HCT116 (cell line): ENCODE data around the gene RBBP6. TPM values are rescaled to one million over a fixed set of nuclear protein-coding genes. Genes with fewer than 3 reads are reported as not detected.

Source experiments
- ATAC-seq: fragments of 200-7000 bp; cut with Tn5 transposase; 2 replicates; pipeline ENCODE4 v1.9.1; 2020; ENCODE audit warnings: mild to moderate bottlenecking, moderate library complexity
- Bru-seq: library from RNA; stranded (reverse); fragments of 400-500 nt; gene quantifications from one replicate; lab custom pipeline; 2021; lab: Mats Ljungman, UMichigan
- BruChase-seq, 2 experiments: library from RNA; stranded (reverse); fragments of 400-500 nt; gene quantifications; one replicate each; lab custom pipeline; 2021; lab: Mats Ljungman, UMichigan
- BruUV-seq: library from RNA; stranded (reverse); fragments of 400-500 nt; replicated peaks from 2 replicates; lab custom pipeline; 2021; lab: Mats Ljungman, UMichigan
- CTCF ChIA-PET: fragments of 300-600 bp; sonication (Branson Sonifier 250); formaldehyde crosslinking; loops from one replicate; lab custom pipeline; 2021; ENCODE audit warnings: antibody characterized with exemption; lab: Charles Lee
- POLR2A ChIA-PET: fragments of 300-600, 350-600 bp; sonication (Branson Sonifier 250); formaldehyde crosslinking; loops from one replicate; lab custom pipeline; 2021; ENCODE audit warnings: antibody characterized with exemption; lab: Charles Lee
- RAD21 ChIA-PET, 2 experiments: fragments of 300-600 bp; sonication (Branson Sonifier 250); formaldehyde crosslinking; loops; one replicate each; lab custom pipeline; 2023; ENCODE audit warnings: low total read pairs in 2 of 2; ENCODE audit not compliant: uncharacterized antibody in 2 of 2, unreplicated experiment in 2 of 2, low non-redundant PET in 1 of 2; lab: Charles Lee
- DNase-seq: peaks from one replicate; pipeline ENCODE4 v3.0.0-alpha.2; 2010; ENCODE audit warnings: low read depth, low spot score
- H2AFZ ChIP-seq: fragments of 200-600 bp; shearing (Covaris generic), sonication (generic); 2 replicates; pipeline ENCODE4 v1.6.1; 2017; ENCODE audit warnings: low read depth, mixed run types, mixed read lengths, antibody characterized with exemption, low read length; ENCODE audit not compliant: poor library complexity, severe bottlenecking
- H3K27ac ChIP-seq: 2 replicates; pipeline ENCODE4 v1.5.1; 2012; ENCODE audit warnings: low read depth, low read length
- H3K27me3 ChIP-seq: fragments of 200-600 bp; sonication (generic); 2 replicates; pipeline ENCODE4 v1.6.1; 2016; ENCODE audit warnings: mixed run types, low read length, mixed read lengths; ENCODE audit not compliant: insufficient read depth
- H3K36me3 ChIP-seq, 2 experiments: fragments of 200-500 bp in 1 of 2; fragments of 200-600 bp in 1 of 2; sonication (Bioruptor generic) in 1 of 2; sonication (generic) in 1 of 2; 2 replicates each; pipeline versions ENCODE4 v1.5.1 to v1.6.1; 2014 to 2016; ENCODE audit warnings: low read length in 2 of 2, inconsistent platforms in 1 of 2, mixed read lengths in 1 of 2, mixed run types in 1 of 2; ENCODE audit not compliant: insufficient read depth in 2 of 2, control insufficient read depth in 1 of 2
- H3K4me1 ChIP-seq, 2 experiments: fragments of 200-600 bp in 1 of 2; sonication (generic) in 1 of 2; 2 replicates each; pipeline versions ENCODE4 v1.5.1 to v1.6.1; 2012 to 2017; ENCODE audit warnings: low read length in 2 of 2, inconsistent platforms in 1 of 2, mild to moderate bottlenecking in 1 of 2, mixed read lengths in 1 of 2, mixed run types in 1 of 2, moderate library complexity in 1 of 2; ENCODE audit not compliant: insufficient read depth in 2 of 2, control insufficient read depth in 1 of 2
- H3K4me2 ChIP-seq: fragments of 200-600 bp; sonication (generic); 2 replicates; pipeline ENCODE4 v1.6.1; 2017; ENCODE audit warnings: mixed run types, low read length, mixed read lengths
- H3K4me3 ChIP-seq, 2 experiments: fragments of 200-600 bp in 1 of 2; sonication (generic) in 1 of 2; replicated peaks in 1 of 2; 2 replicates each; pipeline ENCODE4 v1.5.1; 2011 to 2016; ENCODE audit warnings: low read length in 2 of 2, control low read depth in 1 of 2, low read depth in 1 of 2, mild to moderate bottlenecking in 1 of 2, mixed read lengths in 1 of 2, mixed run types in 1 of 2
- H3K79me2 ChIP-seq: fragments of 200-600 bp; sonication (generic); 2 replicates; pipeline ENCODE4 v1.6.1; 2017; ENCODE audit warnings: mild to moderate bottlenecking, mixed run types, low read length, moderate library complexity, mixed read lengths; ENCODE audit not compliant: insufficient read depth
- H3K9ac ChIP-seq: fragments of 200-600 bp; sonication (generic); 2 replicates; pipeline ENCODE4 v1.6.1; 2016; ENCODE audit warnings: low read length, mixed read lengths
- H3K9me2 ChIP-seq: fragments of 200-600 bp; sonication (generic), shearing (Covaris generic); 2 replicates; pipeline ENCODE4 v1.6.1; 2017; ENCODE audit warnings: mixed run types, mild to moderate bottlenecking, moderate library complexity; ENCODE audit not compliant: insufficient read depth
- H3K9me3 ChIP-seq, 2 experiments: fragments of 200-500 bp in 1 of 2; fragments of 200-600 bp in 1 of 2; sonication (Bioruptor generic) in 1 of 2; sonication (generic) in 1 of 2; 2 replicates each; pipeline ENCODE4 v1.6.1; 2014 to 2017; ENCODE audit warnings: low read length in 2 of 2, mixed read lengths in 2 of 2, inconsistent platforms in 1 of 2, low read depth in 1 of 2, mild to moderate bottlenecking in 1 of 2, mixed run types in 1 of 2, moderate library complexity in 1 of 2; ENCODE audit not compliant: control insufficient read depth in 1 of 2, insufficient read depth in 1 of 2
- H4K20me1 ChIP-seq: fragments of 200-600 bp; sonication (generic), shearing (Covaris generic); 2 replicates; pipeline ENCODE4 v1.6.1; 2017; ENCODE audit warnings: mixed run types, mild to moderate bottlenecking, moderate library complexity; ENCODE audit not compliant: insufficient read depth
- CBX3 ChIP-seq: IDR thresholded peaks from 2 replicates; pipeline ENCODE4 v1.6.1; 2012; ENCODE audit warnings: low read depth
- EGR1 ChIP-seq: IDR thresholded peaks from 2 replicates; pipeline ENCODE4 v1.6.1; 2012; ENCODE audit warnings: low read depth
- ELF1 ChIP-seq: IDR thresholded peaks from 2 replicates; pipeline ENCODE4 v1.6.1; 2012; ENCODE audit warnings: low read depth, borderline replicate concordance
- EZH2 ChIP-seq: fragments of 200-600 bp; sonication (generic); IDR thresholded peaks from 2 replicates; pipeline ENCODE4 v1.6.1; 2017; ENCODE audit warnings: antibody characterized with exemption, mixed run types
- EZH2phosphoT487 ChIP-seq: fragments of 200-600 bp; IDR thresholded peaks from 2 replicates; pipeline ENCODE4 v1.6.1; 2018; ENCODE audit warnings: antibody characterized with exemption, borderline replicate concordance
- FOSL1 ChIP-seq: IDR thresholded peaks from 2 replicates; pipeline ENCODE4 v1.6.1; 2012; ENCODE audit warnings: low read depth
- JUND ChIP-seq: IDR thresholded peaks from 2 replicates; pipeline ENCODE4 v1.6.1; 2012
- POLR2A ChIP-seq: IDR thresholded peaks from 2 replicates; pipeline ENCODE4 v1.7.0; 2011; ENCODE audit warnings: borderline replicate concordance; ENCODE audit not compliant: insufficient read depth, insufficient read length; ENCODE audit errors: extremely low read depth
- POLR2AphosphoS5 ChIP-seq: IDR thresholded peaks from 2 replicates; pipeline ENCODE4 v1.6.1; 2011; ENCODE audit warnings: mild to moderate bottlenecking, low read depth, low read length, moderate library complexity
- RAD21 ChIP-seq: IDR thresholded peaks from 2 replicates; pipeline ENCODE4 v1.6.1; 2012; ENCODE audit warnings: low read depth, mild to moderate bottlenecking
- REST ChIP-seq: IDR thresholded peaks from 2 replicates; pipeline ENCODE4 v1.6.1; 2012; ENCODE audit warnings: low read depth
- SIN3A ChIP-seq: IDR thresholded peaks from 2 replicates; pipeline ENCODE4 v1.6.1; 2012; ENCODE audit warnings: low read depth
- SP1 ChIP-seq: IDR thresholded peaks from 2 replicates; pipeline ENCODE4 v1.6.1; 2012; ENCODE audit warnings: low read depth
- SRF ChIP-seq: IDR thresholded peaks from 2 replicates; pipeline ENCODE4 v1.6.1; 2012; ENCODE audit warnings: low read depth
- ZBTB33 ChIP-seq: IDR thresholded peaks from 2 replicates; pipeline ENCODE4 v1.6.1; 2011; ENCODE audit warnings: mild to moderate bottlenecking, low read length, moderate library complexity; ENCODE audit not compliant: insufficient replicate concordance; ENCODE audit errors: extremely low read depth
- ZFX ChIP-seq: fragments of 450-650 bp; IDR thresholded peaks from 2 replicates; pipeline ENCODE4 v1.6.1; 2017
- ZNF274 ChIP-seq: fragments of 200-500 bp; sonication (Bioruptor generic); IDR thresholded peaks from 2 replicates; pipeline ENCODE4 v1.6.1; 2014; ENCODE audit warnings: mild to moderate bottlenecking, low read depth, low read length, inconsistent platforms
- intact Hi-C: fragments of 100-400 bp; cut with micrococcal nuclease; formaldehyde crosslinking; loops from 2 replicates; pipeline ENCODE4 v1.10.0; 2022
- long read RNA-seq: library from polyadenylated mRNA; unstranded; transcript quantifications from one replicate; pipeline ENCODE4 v2.0.0, GENCODE V29; 2021; ENCODE audit not compliant: unreplicated experiment
- polyA plus RNA-seq: library from polyadenylated mRNA; unstranded; fragments of >200 nt; gene quantifications from 2 replicates; pipeline ENCODE4 v1.2.1, GENCODE V29; 2012; ENCODE audit warnings: missing spikeins
- total RNA-seq: library from RNA; stranded (reverse); gene quantifications from one replicate; pipeline ENCODE4 v1.2.1, GENCODE V29; 2021; ENCODE audit not compliant: unreplicated experiment
- TF ChIP-seq, protein P1 (sequence below): IDR thresholded peaks from 2 replicates; pipeline ENCODE4 v1.6.1; 2012
- TF ChIP-seq, protein P2 (sequence below), 3 experiments: fragments of 200-600 bp in 1 of 3; sonication (generic) in 1 of 3; IDR thresholded peaks in 2 of 3; conservative IDR thresholded peaks in 1 of 3; 2 replicates each; pipeline ENCODE4 v1.5.1; 2012 to 2017; ENCODE audit warnings: low read depth in 2 of 3, low read length in 2 of 3, antibody characterized with exemption in 1 of 3, borderline replicate concordance in 1 of 3, control low read depth in 1 of 3, mild to moderate bottlenecking in 1 of 3, mixed read lengths in 1 of 3, mixed run types in 1 of 3, moderate library complexity in 1 of 3; ENCODE audit not compliant: insufficient read depth in 1 of 3

Gene RBBP6
- 52.4 TPM for total RNA-seq
- 20.8 and 22.0 TPM in 2 replicates for polyA plus RNA-seq
- percentile 98 among the genes with signal in this experiment for Bru-seq, nascent RNA
- percentile 89 among the genes with signal in this experiment for BruChase-seq, experiment 1, labeled RNA remaining after a 6-hour chase
- BruChase-seq, experiment 2, labeled RNA remaining after a 2-hour chase, result percentile 96 among the genes with signal in this experiment
- long read RNA-seq, partial matches to known transcripts, result 53 of 74 reads
- long read RNA-seq, other reads (novel, unspliced or antisense), result 17 of 74 reads

DNA sequence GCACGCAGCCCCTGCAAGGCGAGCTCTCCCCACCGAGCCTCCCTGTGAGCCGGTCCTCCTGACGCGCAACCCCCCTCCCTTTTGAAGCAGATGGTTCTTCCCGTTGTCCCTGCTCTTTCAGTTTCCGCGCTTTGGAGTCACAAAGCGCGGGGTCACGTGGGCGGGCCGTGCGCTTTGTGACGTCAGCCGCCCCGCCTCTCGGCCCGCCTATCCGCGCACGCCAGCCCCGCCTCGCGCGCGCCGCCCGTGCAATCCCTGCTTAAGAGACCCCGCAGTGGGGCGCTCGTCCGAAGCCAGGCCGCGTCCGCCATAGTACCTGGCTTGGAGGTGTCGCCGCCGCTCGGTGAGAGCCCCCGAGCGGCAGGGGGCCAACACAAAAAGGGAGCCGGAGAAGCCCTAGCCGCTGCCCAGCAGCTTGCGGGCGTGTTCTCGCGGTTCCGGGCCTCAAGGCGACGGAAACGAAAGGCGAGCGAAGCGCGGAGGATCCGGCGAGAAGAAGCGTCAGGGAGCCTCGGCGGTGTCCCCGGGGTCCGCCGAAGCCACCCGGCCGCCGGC, at the start of gene RBBP6:
TSS of gene RBBP6 (plus strand) at position 272 of the 555 bp plus-strand sequence. CDS start 1,061 bp downstream, outside the sequence.
- peaks cover 26% of the 10 kb centered on the region for H4K20me1 ChIP-seq
- H3K27ac ChIP-seq, result peak within 1 kb of the TSS; percentile 95
- BruUV-seq, result no TSS peak
- ATAC-seq (peak; percentile 88), DNase-seq (peak; percentile 93)
- no peaks in the 10 kb centered on the region for H3K27me3 ChIP-seq
- intact Hi-C loops, result loop anchor here (5.0 to 10.0 kb wide), 2 partner anchors 188 to 985 kb away; partner anchors contain the start of genes EARS2, TNRC6A and UBFD1
- H3K9ac ChIP-seq, result peak within 1 kb of the TSS; percentile 97
- H3K79me2 ChIP-seq, result peaks cover 50% of the 10 kb centered on the region
- POLR2A ChIA-PET, result interaction anchor here (0.7 to 1.2 kb wide), 4 partner anchors 9 to 17 kb away, joined by 3 to 5 read pairs (median 3); no protein-coding TSS in a partner anchor
- H3K4me3 ChIP-seq, result peak within 1 kb of the TSS; percentile 66 to 80
- CTCF ChIA-PET, result interaction anchor here (1.1 kb wide), 1 partner anchor 22 kb away, joined by 7 read pairs; no protein-coding TSS in a partner anchor
- H3K36me3 ChIP-seq, result peaks cover 1 to 10% of the 10 kb centered on the region in 2 experiments; a peak in 2 of 4 replicates
- H3K4me1 ChIP-seq, result peaks cover 22 to 33% of the 10 kb centered on the region in 2 experiments
- RAD21 ChIA-PET, result no interaction called here
- H3K9me2 ChIP-seq, result no peaks in the 10 kb centered on the region
- peak within 1 kb of the TSS; percentile 83 for H3K4me2 ChIP-seq
- H2AFZ ChIP-seq, result peak within 1 kb of the TSS; percentile 24
- H3K9me3 ChIP-seq, result no peaks in the 10 kb centered on the region
- TF ChIP-seq ELF1, result no peak
- peak; percentile 94 for TF ChIP-seq POLR2A
- peak; percentile 58; the same call in 1 of the 2 replicates for TF ChIP-seq CBX3
- peak; percentile 75 for TF ChIP-seq JUND
- TF ChIP-seq RAD21, result no peak
- TF ChIP-seq ZBTB33, result no peak
- peak; percentile 64; the same call in 1 of the 2 replicates for TF ChIP-seq SRF
- TF ChIP-seq, protein P1, sequence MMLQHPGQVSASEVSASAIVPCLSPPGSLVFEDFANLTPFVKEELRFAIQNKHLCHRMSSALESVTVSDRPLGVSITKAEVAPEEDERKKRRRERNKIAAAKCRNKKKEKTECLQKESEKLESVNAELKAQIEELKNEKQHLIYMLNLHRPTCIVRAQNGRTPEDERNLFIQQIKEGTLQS, result no peak
- TF ChIP-seq EZH2phosphoT487, result no peak
- no peak for TF ChIP-seq EZH2
- no peak for TF ChIP-seq ZFX
- TF ChIP-seq ZNF274, result no peak
- TF ChIP-seq SIN3A, result peak; percentile 87
- no peak for TF ChIP-seq REST
- TF ChIP-seq POLR2AphosphoS5, result peak; percentile 97
- TF ChIP-seq, protein P2, sequence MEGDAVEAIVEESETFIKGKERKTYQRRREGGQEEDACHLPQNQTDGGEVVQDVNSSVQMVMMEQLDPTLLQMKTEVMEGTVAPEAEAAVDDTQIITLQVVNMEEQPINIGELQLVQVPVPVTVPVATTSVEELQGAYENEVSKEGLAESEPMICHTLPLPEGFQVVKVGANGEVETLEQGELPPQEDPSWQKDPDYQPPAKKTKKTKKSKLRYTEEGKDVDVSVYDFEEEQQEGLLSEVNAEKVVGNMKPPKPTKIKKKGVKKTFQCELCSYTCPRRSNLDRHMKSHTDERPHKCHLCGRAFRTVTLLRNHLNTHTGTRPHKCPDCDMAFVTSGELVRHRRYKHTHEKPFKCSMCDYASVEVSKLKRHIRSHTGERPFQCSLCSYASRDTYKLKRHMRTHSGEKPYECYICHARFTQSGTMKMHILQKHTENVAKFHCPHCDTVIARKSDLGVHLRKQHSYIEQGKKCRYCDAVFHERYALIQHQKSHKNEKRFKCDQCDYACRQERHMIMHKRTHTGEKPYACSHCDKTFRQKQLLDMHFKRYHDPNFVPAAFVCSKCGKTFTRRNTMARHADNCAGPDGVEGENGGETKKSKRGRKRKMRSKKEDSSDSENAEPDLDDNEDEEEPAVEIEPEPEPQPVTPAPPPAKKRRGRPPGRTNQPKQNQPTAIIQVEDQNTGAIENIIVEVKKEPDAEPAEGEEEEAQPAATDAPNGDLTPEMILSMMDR (IDR thresholded peaks at IDR 0.05 in 2 of 3, conservative IDR thresholded peaks at IDR 0.05 in 1 of 3; ENCODE audit: borderline replicate concordance in 1 of 3, insufficient read depth in 1 of 3, low read depth in 2 of 3, low read length in 2 of 3), result peak; percentile 9 to 21 (median 11); a peak in 2 of 6 replicates
- TF ChIP-seq SP1, result peak; percentile 90
- peak; percentile 44; the same call in 1 of the 2 replicates for TF ChIP-seq EGR1
- TF ChIP-seq FOSL1, result no peak
